DND-41 (cell line): ENCODE data around the gene DPH3.

Experiments
- EZH2 ChIP-seq: IDR thresholded peaks from 3 replicates; pipeline ENCODE4 v1.6.1; 2012; ENCODE audit warnings: borderline replicate concordance, low read depth, mild to moderate bottlenecking, moderate library complexity, low read length, inconsistent platforms; ENCODE audit not compliant: severe bottlenecking
- TF ChIP-seq, protein P1 (sequence below): IDR thresholded peaks from 2 replicates; pipeline ENCODE4 v1.5.1; 2012; ENCODE audit warnings: borderline replicate concordance, low read length, moderate library complexity, mild to moderate bottlenecking; ENCODE audit not compliant: poor library complexity, severe bottlenecking; ENCODE audit errors: extremely low read depth

DNA sequence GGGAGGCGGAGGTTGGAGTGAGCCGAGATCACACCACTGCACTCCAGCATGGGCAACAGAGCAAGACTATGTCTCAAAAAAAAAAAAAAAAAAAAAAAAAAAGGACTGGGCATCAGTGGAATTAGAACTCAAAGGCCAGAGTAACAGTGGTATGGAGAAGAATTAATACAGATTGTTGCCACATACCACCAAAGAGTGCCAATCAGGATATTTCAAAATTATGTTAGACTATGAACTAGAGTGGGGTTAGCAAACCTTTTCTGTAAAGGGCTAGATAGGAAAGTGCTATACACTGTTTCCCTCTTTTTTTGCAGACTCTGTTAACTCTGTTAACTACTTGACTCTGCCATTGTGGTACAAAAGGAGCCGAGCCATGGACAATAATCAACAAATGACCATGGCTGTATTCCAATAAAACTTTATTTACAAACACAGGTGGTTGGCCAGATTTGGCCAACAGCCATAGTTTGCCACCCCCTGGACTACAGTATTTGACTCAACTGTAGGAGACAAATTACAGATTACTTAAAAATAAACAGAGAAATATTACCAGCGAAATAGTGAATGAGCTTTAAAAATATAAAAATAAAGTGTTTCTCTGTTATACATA, 28.6 kb downstream of the DPH3 start:
- TF ChIP-seq, protein P1, sequence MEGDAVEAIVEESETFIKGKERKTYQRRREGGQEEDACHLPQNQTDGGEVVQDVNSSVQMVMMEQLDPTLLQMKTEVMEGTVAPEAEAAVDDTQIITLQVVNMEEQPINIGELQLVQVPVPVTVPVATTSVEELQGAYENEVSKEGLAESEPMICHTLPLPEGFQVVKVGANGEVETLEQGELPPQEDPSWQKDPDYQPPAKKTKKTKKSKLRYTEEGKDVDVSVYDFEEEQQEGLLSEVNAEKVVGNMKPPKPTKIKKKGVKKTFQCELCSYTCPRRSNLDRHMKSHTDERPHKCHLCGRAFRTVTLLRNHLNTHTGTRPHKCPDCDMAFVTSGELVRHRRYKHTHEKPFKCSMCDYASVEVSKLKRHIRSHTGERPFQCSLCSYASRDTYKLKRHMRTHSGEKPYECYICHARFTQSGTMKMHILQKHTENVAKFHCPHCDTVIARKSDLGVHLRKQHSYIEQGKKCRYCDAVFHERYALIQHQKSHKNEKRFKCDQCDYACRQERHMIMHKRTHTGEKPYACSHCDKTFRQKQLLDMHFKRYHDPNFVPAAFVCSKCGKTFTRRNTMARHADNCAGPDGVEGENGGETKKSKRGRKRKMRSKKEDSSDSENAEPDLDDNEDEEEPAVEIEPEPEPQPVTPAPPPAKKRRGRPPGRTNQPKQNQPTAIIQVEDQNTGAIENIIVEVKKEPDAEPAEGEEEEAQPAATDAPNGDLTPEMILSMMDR = no peak
- no peak for TF ChIP-seq EZH2
